AG09319 (cell line): Measurements from ENCODE around the gene LIN52.
A peak's percentile ranks its signal among the peaks of the same experiment; 100 is the strongest.

Experiments used
- DNase-seq: peaks from one replicate; pipeline ENCODE4 v3.0.0-alpha.2; 2010; ENCODE audit warnings: low read depth; ENCODE audit errors: extremely low read depth
- CTCF ChIP-seq: IDR thresholded peaks from 2 replicates; pipeline ENCODE4 v1.5.1; 2011; ENCODE audit warnings: low read depth, mild to moderate bottlenecking, inconsistent platforms, low read length, moderate library complexity

The LIN52 gene

GRCh38 chr14:74217672-74218448 lies 133.1 kb downstream of the LIN52 start:
- peak; percentile 7 for DNase-seq
- TF ChIP-seq CTCF = peak; percentile 95

DNA sequence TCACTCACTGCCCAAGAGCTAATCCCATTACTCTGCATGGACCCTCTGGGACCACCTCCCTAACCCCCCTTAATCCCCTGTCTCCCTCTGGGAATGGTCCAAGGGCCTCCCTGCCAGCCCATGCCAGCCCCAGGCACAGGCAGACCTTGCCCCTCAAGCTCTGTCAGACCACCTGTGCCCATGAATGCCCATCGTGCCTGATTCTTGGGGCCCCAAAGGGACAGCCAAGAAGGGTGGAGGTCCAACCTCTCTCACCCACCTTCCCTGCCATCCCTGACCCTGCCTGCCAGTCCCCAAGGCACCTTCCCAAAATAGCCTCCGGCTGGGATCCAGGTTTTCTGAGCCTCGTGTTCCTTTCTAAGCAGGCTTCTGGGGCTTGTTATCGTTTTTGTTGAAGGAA lies 133.7 kb downstream of the LIN52 start:
- no peak for DNase-seq
- no peak for TF ChIP-seq CTCF

DNA sequence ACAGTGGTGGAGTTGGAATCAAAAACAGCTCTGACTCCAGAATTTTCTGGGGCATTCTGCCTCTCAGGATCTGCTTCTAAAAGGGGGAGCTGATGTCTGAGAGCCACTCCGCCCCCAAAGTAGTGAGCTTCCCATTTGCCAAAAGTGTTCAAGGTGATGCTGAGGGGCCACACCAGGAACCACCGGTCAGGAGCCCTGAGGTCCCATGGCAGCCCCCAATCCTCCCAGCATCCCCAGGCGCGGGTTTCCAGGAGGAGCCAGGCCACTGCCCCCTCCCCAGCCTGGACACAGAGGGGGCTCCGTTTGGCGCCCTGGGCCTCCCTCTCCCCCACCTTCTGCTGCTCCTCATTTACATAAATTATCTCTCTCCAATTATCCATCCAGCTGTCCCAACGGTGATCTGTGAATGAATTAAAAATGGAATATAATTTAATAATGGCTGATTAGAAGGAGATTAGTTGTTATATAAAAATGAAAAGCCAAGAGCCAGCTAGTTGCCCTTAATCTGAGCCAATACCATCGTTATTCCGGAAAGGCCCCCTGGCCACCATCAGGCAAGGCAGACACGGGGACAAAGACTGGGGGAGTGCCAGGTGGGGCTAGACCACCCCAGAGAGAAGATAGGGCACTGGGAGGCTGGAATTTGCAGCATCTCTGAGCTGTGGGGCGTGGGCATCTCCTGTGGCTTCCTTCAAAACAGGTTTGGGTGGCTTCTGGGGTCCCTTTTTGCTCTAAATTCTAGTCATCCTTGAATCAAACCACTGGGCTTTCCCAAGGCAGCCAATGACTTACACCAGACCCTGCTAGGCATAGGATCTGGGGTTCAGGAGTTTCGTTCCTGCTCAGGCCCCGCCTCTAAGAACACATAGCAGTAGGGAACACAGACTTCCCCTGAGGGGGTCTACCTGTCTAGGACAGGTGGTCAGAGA lies 134.8 kb downstream of the LIN52 start:
- DNase-seq = no peak
- no peak for TF ChIP-seq CTCF

GRCh38 chr14:74220991-74221390 lies 136.2 kb downstream of the LIN52 start:
- no peak for TF ChIP-seq CTCF
- no peak for DNase-seq

- DNase-seq = no peak
- no peak for TF ChIP-seq CTCF
These were observed 137.0 kb downstream of the LIN52 start for GRCh38 chr14:74221741-74222140.

DNA sequence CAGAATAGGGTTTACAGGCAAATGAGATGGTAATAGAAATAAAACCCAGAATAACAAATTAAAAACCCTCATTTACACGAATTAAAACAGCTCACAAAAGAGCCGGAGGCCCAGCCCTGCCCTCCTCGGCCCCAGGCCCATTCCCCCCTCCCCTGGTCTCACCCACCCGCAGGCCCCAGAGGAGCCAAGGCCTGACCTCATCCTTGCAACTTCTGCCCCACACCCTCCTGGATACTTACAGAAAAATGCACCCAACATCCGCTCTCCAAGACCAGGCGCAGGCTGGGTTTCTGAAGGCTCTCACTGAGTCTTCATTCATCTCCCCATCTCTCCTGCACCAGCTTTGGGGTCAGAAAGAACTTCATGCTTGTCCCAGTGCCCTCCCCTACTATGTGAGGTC lies 138.3 kb downstream of the LIN52 start:
- no peak for DNase-seq
- no peak for TF ChIP-seq CTCF

- no peak for TF ChIP-seq CTCF
- DNase-seq = no peak
These were observed 147.0 kb downstream of the LIN52 start for GRCh38 chr14:74231784-74232183.
